OCI-LY3 (cell line): ENCODE measurements around the gene TXN2.

ENCODE experiments used
- H2AFZ ChIP-seq: fragments of 200-600, 300-600 bp; shearing (Covaris generic); 2 replicates; pipeline ENCODE4 v1.6.0; 2014; ENCODE audit warnings: antibody characterized with exemption, low read depth, low read length
- H3K27ac ChIP-seq: fragments of 200-600, 300-600 bp; sonication (generic); 2 replicates; pipeline ENCODE4 v1.5.1; 2014; ENCODE audit warnings: mild to moderate bottlenecking, low read length, moderate library complexity, mixed read lengths
- H3K27me3 ChIP-seq: fragments of 200-600, 300-600 bp; sonication (generic); 2 replicates; pipeline ENCODE4 v1.6.1; 2014; ENCODE audit warnings: low read depth, low read length, mixed read lengths
- H3K36me3 ChIP-seq: fragments of 200-600, 300-600 bp; sonication (generic); replicated peaks from 2 replicates; pipeline ENCODE3; 2014; ENCODE audit warnings: low read depth, low read length, mixed read lengths
- H3K4me1 ChIP-seq: fragments of 300-600, 200-600 bp; sonication (generic); 2 replicates; pipeline ENCODE4 v1.6.1; 2014; ENCODE audit warnings: low read length, mixed read lengths
- H3K4me2 ChIP-seq: fragments of 200-600, 300-600 bp; sonication (generic); 2 replicates; pipeline ENCODE4 v1.6.1; 2014; ENCODE audit warnings: low read length, mixed read lengths
- H3K4me3 ChIP-seq: fragments of 300-600, 200-600 bp; sonication (generic); 2 replicates; pipeline ENCODE4 v1.5.1; 2014; ENCODE audit warnings: antibody characterized with exemption, mild to moderate bottlenecking, low read length, moderate library complexity
- H3K79me2 ChIP-seq: fragments of 300-600, 200-600 bp; shearing (Covaris generic); 2 replicates; pipeline ENCODE4 v1.6.1; 2014; ENCODE audit warnings: mild to moderate bottlenecking, low read length, mixed read lengths
- H3K9ac ChIP-seq: fragments of 300-600, 200-600 bp; shearing (Covaris generic); 2 replicates; pipeline ENCODE4 v1.6.0; 2014; ENCODE audit warnings: mild to moderate bottlenecking, low read length, moderate library complexity
- H3K9me3 ChIP-seq: fragments of 200-600, 300-600 bp; shearing (Covaris generic); 2 replicates; pipeline ENCODE4 v1.6.1; 2014; ENCODE audit warnings: low read length, mixed read lengths; ENCODE audit not compliant: insufficient read depth
- H4K20me1 ChIP-seq: fragments of 200-600, 300-600 bp; sonication (generic); 2 replicates; pipeline ENCODE4 v1.6.1; 2016; ENCODE audit warnings: low read length, mixed read lengths; ENCODE audit not compliant: insufficient read depth
- EZH2phosphoT487 ChIP-seq: fragments of 200-600 bp; shearing (Covaris generic); IDR thresholded peaks from 2 replicates; pipeline ENCODE4 v1.6.1; 2018; ENCODE audit warnings: antibody characterized with exemption, mixed run types, low read depth
- TF ChIP-seq, protein P1 (sequence below): fragments of 200-600, 300-600 bp; sonication (generic); IDR thresholded peaks from 2 replicates; pipeline ENCODE4 v1.5.1; 2014; ENCODE audit warnings: antibody characterized with exemption, low read length, low read depth

TXN2 gene

DNA sequence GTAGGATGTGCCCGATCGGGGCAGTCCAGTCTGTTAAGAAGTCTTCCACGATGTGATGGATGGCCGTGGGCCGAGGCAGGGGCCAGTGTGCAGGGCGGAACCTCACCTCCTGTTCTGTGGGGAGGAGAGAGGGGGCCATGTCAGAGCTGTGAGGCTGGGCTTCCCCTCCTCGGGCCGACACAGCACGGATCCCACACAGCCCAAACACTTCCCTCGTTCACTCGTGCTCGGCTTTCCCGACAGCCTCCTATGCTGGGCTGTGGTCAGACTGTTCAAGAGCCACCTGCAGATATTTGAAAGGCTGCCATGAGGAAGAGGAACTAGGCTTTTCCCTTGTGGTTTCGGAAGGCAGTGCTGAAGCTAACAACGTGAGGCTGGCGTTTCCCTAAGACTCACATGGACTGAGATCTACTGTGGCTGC is 12.3 kb upstream of the TXN2 start:
- TF ChIP-seq EZH2phosphoT487 = no peak
- TF ChIP-seq, protein P1, sequence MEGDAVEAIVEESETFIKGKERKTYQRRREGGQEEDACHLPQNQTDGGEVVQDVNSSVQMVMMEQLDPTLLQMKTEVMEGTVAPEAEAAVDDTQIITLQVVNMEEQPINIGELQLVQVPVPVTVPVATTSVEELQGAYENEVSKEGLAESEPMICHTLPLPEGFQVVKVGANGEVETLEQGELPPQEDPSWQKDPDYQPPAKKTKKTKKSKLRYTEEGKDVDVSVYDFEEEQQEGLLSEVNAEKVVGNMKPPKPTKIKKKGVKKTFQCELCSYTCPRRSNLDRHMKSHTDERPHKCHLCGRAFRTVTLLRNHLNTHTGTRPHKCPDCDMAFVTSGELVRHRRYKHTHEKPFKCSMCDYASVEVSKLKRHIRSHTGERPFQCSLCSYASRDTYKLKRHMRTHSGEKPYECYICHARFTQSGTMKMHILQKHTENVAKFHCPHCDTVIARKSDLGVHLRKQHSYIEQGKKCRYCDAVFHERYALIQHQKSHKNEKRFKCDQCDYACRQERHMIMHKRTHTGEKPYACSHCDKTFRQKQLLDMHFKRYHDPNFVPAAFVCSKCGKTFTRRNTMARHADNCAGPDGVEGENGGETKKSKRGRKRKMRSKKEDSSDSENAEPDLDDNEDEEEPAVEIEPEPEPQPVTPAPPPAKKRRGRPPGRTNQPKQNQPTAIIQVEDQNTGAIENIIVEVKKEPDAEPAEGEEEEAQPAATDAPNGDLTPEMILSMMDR = no peak
- H4K20me1 ChIP-seq = no peaks in the 10 kb centered on the region
- no peaks in the 10 kb centered on the region for H3K9me3 ChIP-seq
- peak overlapping the region; percentile 39; the same call in 1 of the 2 replicates for H2AFZ ChIP-seq
- H3K27me3 ChIP-seq = no peaks in the 10 kb centered on the region
- H3K4me3 ChIP-seq = peak overlapping the region; percentile 66
- H3K27ac ChIP-seq = peak overlapping the region; percentile 73
- no peaks in the 10 kb centered on the region for H3K79me2 ChIP-seq
- H3K4me1 ChIP-seq = peaks cover 28% of the 10 kb centered on the region
- H3K36me3 ChIP-seq = peaks cover 34% of the 10 kb centered on the region
- H3K9ac ChIP-seq = peak overlapping the region; percentile 66
- peak overlapping the region; percentile 78 for H3K4me2 ChIP-seq

DNA sequence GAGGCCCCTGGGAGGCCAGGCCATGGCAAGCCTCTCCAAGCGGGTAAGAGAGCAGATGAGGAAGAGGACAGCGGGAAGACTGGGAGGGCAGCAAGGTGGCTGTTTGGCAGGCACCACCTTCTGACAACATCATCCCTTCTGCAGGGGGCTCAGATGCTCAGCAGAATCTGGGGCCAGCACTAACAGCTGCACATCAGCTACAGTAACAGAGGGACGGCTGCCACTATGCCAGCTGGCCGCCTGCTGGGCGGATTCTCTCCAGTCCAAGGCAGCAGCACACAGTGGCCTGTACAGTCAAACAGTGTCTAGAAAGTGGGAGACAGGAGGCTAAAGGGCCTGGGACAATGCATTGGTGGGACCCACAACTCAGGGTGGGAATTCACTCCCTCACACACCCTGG is 10.7 kb upstream of the TXN2 start:
- no peaks in the 10 kb centered on the region for H3K79me2 ChIP-seq
- no peaks in the 10 kb centered on the region for H4K20me1 ChIP-seq
- no peak overlapping the region for H3K4me2 ChIP-seq
- H3K4me1 ChIP-seq = peaks cover 28% of the 10 kb centered on the region
- peaks cover 5% of the 10 kb centered on the region; the same call in 1 of the 2 replicates for H3K9me3 ChIP-seq
- peaks cover 41% of the 10 kb centered on the region for H3K36me3 ChIP-seq
- H3K27ac ChIP-seq = no peak overlapping the region
- no peaks in the 10 kb centered on the region for H3K27me3 ChIP-seq
- H2AFZ ChIP-seq = no peak overlapping the region
- H3K9ac ChIP-seq = no peak overlapping the region
- no peak overlapping the region for H3K4me3 ChIP-seq
- TF ChIP-seq, protein P1 = no peak
- TF ChIP-seq EZH2phosphoT487 = no peak

DNA sequence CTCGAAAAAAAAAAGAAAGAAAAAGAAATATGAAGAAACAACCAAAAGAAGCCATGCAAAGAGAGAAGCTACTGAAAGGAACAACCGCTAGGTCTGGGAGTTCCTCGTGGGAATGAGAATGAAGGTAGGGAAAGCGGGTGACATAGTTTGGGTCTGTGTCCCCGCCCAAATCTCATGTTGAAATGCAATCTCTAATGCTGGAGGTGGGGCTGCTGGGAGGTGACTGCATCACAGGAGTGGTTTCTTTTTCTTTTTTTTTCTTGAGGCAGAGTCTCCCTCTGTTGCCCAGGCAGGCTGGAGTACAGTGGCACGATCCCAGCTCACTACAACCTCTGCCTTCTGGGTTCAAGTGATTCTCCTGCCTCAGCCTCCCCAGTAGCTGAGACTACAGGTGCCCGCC is 9.7 kb upstream of the TXN2 start:
- Histone ChIP-seq H3K79me2 (no peaks in the 10 kb centered on the region), H3K36me3 (peaks cover 51% of the 10 kb centered on the region), H3K27ac (no peak overlapping the region), H3K9ac (no peak overlapping the region), H2AFZ (no peak overlapping the region), H4K20me1 (no peaks in the 10 kb centered on the region), H3K4me2 (no peak overlapping the region), H3K4me3 (no peak overlapping the region), H3K27me3 (no peaks in the 10 kb centered on the region), H3K9me3 (peaks cover 15% of the 10 kb centered on the region; the same call in 1 of the 2 replicates), H3K4me1 (peaks cover 28% of the 10 kb centered on the region)
- TF ChIP-seq, protein P1 = no peak
- no peak for TF ChIP-seq EZH2phosphoT487

DNA sequence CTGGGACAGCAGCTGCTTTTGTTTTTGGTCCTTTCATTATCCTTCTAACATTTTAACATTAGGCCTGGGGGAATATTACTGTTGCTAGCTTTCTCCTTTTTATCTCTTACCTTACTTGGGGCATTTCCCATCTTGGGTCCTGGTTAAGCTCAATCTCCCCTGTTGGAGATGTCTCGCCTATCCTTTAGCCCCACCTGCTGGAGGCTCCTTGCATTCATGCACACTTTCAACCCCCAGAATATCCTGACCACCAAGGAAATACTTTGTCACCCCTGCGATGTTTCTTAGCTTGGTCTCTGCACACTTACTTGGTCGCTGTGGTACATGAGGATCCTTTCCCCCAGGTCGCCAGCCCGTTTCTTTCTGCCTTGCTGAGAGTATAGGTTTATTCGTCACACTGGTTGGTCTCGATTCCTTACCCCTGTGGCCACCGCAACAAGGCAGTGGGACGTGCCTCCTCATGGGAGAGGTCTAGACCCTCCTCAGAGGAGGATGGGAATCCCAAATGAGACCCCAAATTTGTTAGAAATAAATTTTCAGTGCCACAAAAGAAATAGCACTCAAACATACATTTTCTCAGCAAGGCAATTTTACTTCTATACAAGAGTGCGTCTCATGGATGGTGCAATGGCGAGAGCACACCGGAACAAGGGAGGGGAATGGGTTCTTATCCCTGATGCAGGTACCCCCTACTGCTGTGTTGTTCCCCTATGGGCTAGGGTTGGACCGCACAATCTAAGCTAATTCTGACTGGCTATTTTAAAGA is 5.4 kb upstream of the TXN2 start:
- H3K4me3 ChIP-seq = no peak overlapping the region
- TF ChIP-seq, protein P1 = peak; percentile 42
- TF ChIP-seq EZH2phosphoT487 = no peak
- H3K4me2 ChIP-seq = no peak overlapping the region
- H3K9me3 ChIP-seq = peaks cover 15% of the 10 kb centered on the region; the same call in 1 of the 2 replicates
- no peaks in the 10 kb centered on the region for H3K79me2 ChIP-seq
- peaks cover 39% of the 10 kb centered on the region for H3K36me3 ChIP-seq
- no peak overlapping the region for H3K9ac ChIP-seq
- H3K27ac ChIP-seq = no peak overlapping the region
- no peak overlapping the region for H2AFZ ChIP-seq
- H4K20me1 ChIP-seq = no peaks in the 10 kb centered on the region
- H3K27me3 ChIP-seq = no peaks in the 10 kb centered on the region
- peaks cover 3% of the 10 kb centered on the region for H3K4me1 ChIP-seq
